NCI-H1048 (cell line): ENCODE results near the gene PTGFRN.

ENCODE experiments used
- DNase-seq: peaks from one replicate; lab custom pipeline; 2025; lab: John Stamatoyannopoulos, UW

The PTGFRN gene

GRCh38 chr1:116889380-116889779 is 20.3 kb upstream of the PTGFRN start:
- no peak for DNase-seq

GRCh38 chr1:116891396-116892079 is 18.2 kb upstream of the PTGFRN start:
- no peak for DNase-seq

- DNase-seq, result no peak
Measured at GRCh38 chr1:116895073-116895472, 14.6 kb upstream of the PTGFRN start.

GRCh38 chr1:116899529-116899928 is 10.2 kb upstream of the PTGFRN start:
- no peak for DNase-seq

GRCh38 chr1:116900471-116901365 is 9.0 kb upstream of the PTGFRN start:
- no peak for DNase-seq

- no peak for DNase-seq
Measured at GRCh38 chr1:116902027-116902426, 7.7 kb upstream of the PTGFRN start.

GRCh38 chr1:116902723-116903383 is 6.9 kb upstream of the PTGFRN start:
- DNase-seq, result peak; percentile 13

GRCh38 chr1:116904791-116905320 is 4.9 kb upstream of the PTGFRN start:
- no peak for DNase-seq

GRCh38 chr1:116906812-116907211 is 2.9 kb upstream of the PTGFRN start:
- no peak for DNase-seq

GRCh38 chr1:116907351-116907750 is 2.4 kb upstream of the PTGFRN start:
- no peak for DNase-seq

GRCh38 chr1:116908266-116908665 is 1.4 kb upstream of the PTGFRN start:
- no peak for DNase-seq

GRCh38 chr1:116908820-116909511 is 750 bp upstream of the PTGFRN start:
- DNase-seq, result no peak

- no peak for DNase-seq
Measured at GRCh38 chr1:116910379-116911187, 867 bp downstream of the PTGFRN start.

- no peak for DNase-seq
Measured at GRCh38 chr1:116911188-116911553, 1.5 kb downstream of the PTGFRN start.

GRCh38 chr1:116911779-116912469 is 2.2 kb downstream of the PTGFRN start:
- no peak for DNase-seq

- DNase-seq, result no peak
Measured at GRCh38 chr1:116912846-116913245, 3.1 kb downstream of the PTGFRN start.

- no peak for DNase-seq
Measured at GRCh38 chr1:116913941-116914340, 4.2 kb downstream of the PTGFRN start.

- DNase-seq, result no peak
Measured at GRCh38 chr1:116914667-116915066, 5.0 kb downstream of the PTGFRN start.

- DNase-seq, result no peak
Measured at GRCh38 chr1:116915086-116915661, 5.5 kb downstream of the PTGFRN start.

- DNase-seq, result no peak
Measured at GRCh38 chr1:116916002-116916401, 6.3 kb downstream of the PTGFRN start.
